Measurements from ENCODE around the gene SSC5D. TPM values are rescaled to one million over a fixed set of nuclear protein-coding genes. Genes with fewer than 3 reads are reported as not detected.

Gene SSC5D
- total RNA-seq, 2 donors from 2014 or later = 2.2 to 7.4 TPM

GRCh38 chr19:55486971-55487923, 989 bp upstream of the SSC5D start:
- no peak overlapping the region for H3K4me3 ChIP-seq
- H3K4me1 ChIP-seq = peaks cover 10% of the 10 kb centered on the region
- DNase-seq = peak; percentile 67

GRCh38 chr19:55488986-55489710, 912 bp downstream of the SSC5D start:
- Histone ChIP-seq H3K4me3 (no peak overlapping the region), H3K9me3 (no peaks in the 10 kb centered on the region), H3K36me3 (no peaks in the 10 kb centered on the region), H3K9ac (ENCODE audit: low read depth in 2 of 2, low read length in 2 of 2) (no peak overlapping the region), H3K4me1 (peaks cover 10% of the 10 kb centered on the region), H3K27me3 (no peaks in the 10 kb centered on the region), H3K27ac (peak overlapping the region; percentile 9)
- no peak for DNase-seq
- intact Hi-C loops (cut with DNase I) = no loop called here
- TF ChIP-seq CTCF (IDR thresholded peaks at IDR 0.05) = no peak

More at GRCh38 chr19:55486971-55487923, 989 bp upstream of the SSC5D start:
- Histone ChIP-seq H3K27ac (peak overlapping the region; percentile 76), H3K36me3 (no peaks in the 10 kb centered on the region), H3K9me3 (no peaks in the 10 kb centered on the region), H3K27me3 (no peaks in the 10 kb centered on the region), H3K9ac (ENCODE audit: low read depth in 2 of 2, low read length in 2 of 2) (peak overlapping the region; percentile 46 to 63)
- intact Hi-C loops (cut with DNase I) = no loop called here
- no peak for TF ChIP-seq CTCF (IDR thresholded peaks at IDR 0.05)

- intact Hi-C loops (cut with DNase I) = no loop called here
- Histone ChIP-seq H3K27ac (peak overlapping the region; percentile 9), H3K27me3 (no peaks in the 10 kb centered on the region), H3K9ac (ENCODE audit: low read depth in 2 of 2, low read length in 2 of 2) (no peak overlapping the region), H3K4me1 (peaks cover 3% of the 10 kb centered on the region), H3K9me3 (no peaks in the 10 kb centered on the region), H3K36me3 (no peaks in the 10 kb centered on the region), H3K4me3 (no peak overlapping the region)
- no peak for TF ChIP-seq CTCF (IDR thresholded peaks at IDR 0.05)
- DNase-seq = no peak
Measured at GRCh38 chr19:55489711-55490477, 1.7 kb downstream of the SSC5D start.

GRCh38 chr19:55490478-55491432, 2.5 kb downstream of the SSC5D start:
- Histone ChIP-seq H3K36me3 (no peaks in the 10 kb centered on the region), H3K27me3 (no peaks in the 10 kb centered on the region), H3K9ac (ENCODE audit: low read depth in 2 of 2, low read length in 2 of 2) (no peak overlapping the region), H3K4me3 (no peak overlapping the region), H3K9me3 (no peaks in the 10 kb centered on the region), H3K27ac (no peak overlapping the region), H3K4me1 (no peaks in the 10 kb centered on the region)
- intact Hi-C loops (cut with DNase I) = no loop called here
- DNase-seq = no peak
- no peak for TF ChIP-seq CTCF (IDR thresholded peaks at IDR 0.05)
